ENCODE results near the gene PER1.
A peak's percentile ranks its signal among the peaks of the same experiment; 100 is the strongest.
"Not testable (repeated sequence)": the region's sequence is repeated elsewhere in the genome, so short reads cannot be mapped to it uniquely, and the experiment has no call there.

The PER1 gene

DNA sequence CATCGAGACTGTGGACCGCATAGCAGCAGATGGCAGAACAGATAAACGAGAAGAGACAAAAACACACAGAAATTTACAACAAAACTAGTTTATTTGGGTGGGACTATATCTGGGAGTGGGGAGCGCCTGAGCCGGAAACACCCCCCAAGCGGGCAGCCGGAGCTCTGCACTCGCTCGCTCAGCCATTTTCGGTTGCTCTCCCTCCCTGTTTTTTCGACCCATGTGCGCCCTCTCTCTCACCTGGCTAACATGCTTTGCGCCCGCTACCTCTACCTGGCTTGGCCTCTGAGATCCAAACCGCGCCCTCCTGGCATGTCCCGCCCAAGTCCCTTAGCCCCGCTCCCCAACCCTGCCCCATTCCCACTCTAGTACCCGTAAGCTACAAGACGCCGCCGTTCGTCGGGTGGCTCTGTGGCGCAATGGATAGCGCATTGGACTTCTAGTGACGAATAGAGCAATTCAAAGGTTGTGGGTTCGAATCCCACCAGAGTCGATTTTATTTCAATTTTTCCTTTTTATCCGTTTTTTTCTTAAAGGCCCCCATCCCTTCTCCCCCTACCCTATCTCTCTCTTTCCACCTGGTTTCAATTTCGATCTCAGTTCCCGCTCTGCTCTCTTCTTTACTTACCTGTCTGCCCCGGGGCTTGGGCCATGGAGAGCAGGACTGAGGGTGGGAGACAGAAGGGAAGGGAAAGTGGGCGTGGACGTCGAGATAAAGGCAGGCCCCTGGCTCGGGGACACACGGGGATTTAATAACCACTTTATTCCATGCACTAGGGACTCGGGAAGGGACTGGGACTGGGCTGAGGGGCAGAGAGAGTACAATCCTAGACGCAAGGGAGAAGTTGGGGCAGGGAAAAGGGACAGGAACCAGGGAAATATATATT is 31.4 kb downstream of the PER1 start:
- peak; percentile 74 to 87 for DNase-seq

GRCh38 chr17:8119581-8120519 is 32.4 kb downstream of the PER1 start:
- DNase-seq = peak; percentile 90 to 93

GRCh38 chr17:8118769-8119580 is 33.2 kb downstream of the PER1 start:
- peak; percentile 39 to 92 for DNase-seq

DNA sequence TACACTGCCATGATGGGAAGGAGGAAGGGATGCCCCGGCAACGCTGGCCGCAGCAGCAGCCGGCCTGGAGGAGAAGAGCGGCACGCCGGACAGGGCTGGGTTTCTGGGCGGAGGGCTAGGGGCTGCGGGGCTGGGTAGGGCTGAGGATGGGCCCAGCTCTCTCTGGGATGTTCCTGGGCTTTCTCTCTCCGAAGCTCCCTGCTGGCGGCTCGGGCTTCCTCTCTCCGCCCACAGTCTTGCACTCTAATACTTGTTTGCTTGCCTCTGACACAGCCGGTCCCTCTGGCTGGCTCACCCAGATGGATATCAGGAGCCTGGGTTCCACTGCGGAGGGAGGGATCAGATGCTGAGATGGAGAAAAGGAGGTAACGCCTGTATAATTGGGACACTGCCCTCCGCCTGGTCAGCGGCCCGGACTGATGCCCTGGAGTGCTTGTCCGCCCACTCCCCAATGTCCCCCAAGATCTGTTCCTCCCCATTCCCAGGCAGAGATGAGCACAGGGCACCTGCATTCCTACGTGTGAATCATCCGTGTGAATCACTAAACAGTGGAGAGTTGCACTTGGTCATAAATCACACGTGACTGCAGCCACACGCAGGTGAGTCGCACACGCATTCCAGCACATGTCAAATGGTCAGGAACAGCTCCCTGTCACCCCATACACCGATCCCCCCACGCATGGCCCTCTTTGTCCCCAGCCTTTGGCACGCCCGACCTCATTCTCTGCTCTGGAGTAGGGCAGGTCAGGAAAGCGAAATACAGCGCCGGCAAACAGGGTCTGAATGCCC is 34.0 kb downstream of the PER1 start, which contains the start of gene ALOXE3:
TSS of gene ALOXE3 (minus strand) at position 535 of the 789 bp plus-strand sequence. CDS start at position 11, 524 bp downstream.
- DNase-seq = peak in 1 of 2 experiments; percentile 65

- DNase-seq = no peak
These were observed 34.7 kb downstream of the PER1 start for GRCh38 chr17:8117367-8117979.

DNA sequence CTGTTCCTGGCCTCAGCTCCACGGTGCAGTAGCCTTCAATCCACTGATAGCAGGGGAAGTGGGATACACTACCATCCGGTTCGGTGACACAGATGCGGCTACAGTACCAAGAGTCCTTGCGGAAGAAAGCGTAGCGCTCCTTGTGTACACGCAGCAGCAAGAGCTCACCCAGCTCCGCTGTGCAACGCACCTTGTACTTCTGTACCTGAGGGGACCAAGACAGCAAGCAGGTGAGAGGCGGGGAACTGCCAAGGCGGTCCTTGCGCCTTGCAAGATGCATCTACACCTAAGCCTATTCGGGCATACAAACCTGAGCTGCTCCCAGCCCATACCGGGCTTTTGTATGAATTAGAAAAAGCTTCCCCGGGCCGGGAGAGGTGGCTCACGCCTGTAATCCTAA is 35.4 kb downstream of the PER1 start:
- DNase-seq = no peak

DNA sequence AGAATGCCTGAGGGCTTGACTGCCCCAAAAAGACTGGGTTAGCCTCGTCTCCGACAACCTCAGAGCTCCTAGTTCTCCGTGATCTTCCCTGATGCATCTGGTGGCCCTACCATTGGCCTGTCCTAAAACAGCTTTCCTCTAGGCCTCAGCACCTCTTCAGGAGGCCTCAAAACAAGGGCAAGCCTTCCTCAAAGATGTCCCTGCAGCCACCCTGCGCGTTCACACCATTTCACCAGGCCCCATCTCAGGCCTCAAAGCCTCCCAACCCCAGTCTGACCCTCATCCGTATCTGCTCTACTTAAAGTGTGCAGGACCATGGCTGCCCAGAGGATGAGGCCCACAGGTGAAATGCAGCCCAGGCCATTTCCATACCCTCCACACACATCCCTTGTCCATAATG is 41.3 kb downstream of the PER1 start:
- DNase-seq = no peak

DNA sequence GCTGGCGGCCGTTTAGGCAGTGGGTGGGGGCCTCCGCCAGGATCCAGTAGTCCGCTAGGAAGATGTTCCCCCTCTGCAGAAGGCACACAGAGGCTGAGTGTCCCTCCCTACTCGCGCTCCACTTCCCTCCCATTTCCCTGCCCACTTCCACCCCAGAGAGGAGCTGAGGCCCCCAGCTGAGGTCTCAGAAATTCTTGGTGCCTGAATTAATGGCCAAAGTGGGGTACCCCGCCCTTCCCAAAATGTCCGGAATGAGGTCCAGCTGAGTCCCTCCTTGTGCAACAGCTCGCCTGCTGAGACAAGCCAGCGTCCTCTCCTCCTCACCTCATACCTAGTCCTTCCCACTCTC is 41.8 kb downstream of the PER1 start:
- DNase-seq = no peak

- DNase-seq = no peak
These were observed 42.3 kb downstream of the PER1 start for GRCh38 chr17:8109661-8110455.

- no peak for DNase-seq
These were observed 43.1 kb downstream of the PER1 start for GRCh38 chr17:8108972-8109660.

- not testable (repeated sequence) for DNase-seq
These were observed 45.2 kb downstream of the PER1 start for GRCh38 chr17:8106980-8107379.

DNA sequence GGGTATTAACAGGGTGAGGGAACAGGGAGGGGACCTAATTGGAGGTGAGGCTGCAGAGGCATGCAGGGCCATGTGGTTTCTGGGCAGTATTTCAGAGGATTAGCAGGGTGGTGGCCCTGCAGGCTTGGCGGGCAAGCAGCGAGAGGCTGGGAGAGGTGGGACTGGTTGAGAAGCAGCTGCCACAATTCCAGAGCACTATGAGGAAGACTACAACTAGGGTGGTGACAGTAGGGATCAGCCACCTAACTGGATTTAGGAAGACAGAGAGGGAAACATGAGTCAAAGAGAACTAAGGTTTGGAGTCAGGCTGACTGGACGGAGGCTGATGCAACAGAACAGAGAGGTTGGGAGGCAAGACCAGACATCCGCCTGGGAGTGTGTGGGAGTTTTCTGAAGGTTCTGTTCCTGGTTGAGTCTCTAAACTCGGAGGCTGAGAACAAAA is 46.2 kb downstream of the PER1 start:
- DNase-seq = no peak

DNA sequence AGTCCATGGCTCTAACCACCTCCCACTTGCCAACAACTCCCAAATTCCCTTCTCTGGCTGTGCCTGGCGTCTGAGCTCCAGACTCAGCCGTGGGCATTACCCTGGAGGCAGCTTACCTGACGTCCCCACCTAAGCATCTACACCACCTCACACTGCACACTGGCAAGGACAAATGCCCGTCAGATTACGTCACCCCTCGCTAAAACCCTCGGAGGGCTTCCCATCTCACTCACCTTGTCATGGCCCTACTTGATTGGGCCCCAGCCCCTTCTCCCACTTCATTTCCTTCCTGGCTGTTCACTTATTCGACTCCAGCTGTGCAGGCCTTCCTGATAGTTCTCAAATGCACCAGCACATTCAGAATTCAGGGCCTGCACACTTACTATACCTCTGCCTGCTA is 47.3 kb downstream of the PER1 start:
- no peak for DNase-seq

- no peak for DNase-seq
These were observed 48.7 kb downstream of the PER1 start for GRCh38 chr17:8103549-8103948.

GRCh38 chr17:8101721-8102120 is 50.5 kb downstream of the PER1 start:
- no peak for DNase-seq

DNA sequence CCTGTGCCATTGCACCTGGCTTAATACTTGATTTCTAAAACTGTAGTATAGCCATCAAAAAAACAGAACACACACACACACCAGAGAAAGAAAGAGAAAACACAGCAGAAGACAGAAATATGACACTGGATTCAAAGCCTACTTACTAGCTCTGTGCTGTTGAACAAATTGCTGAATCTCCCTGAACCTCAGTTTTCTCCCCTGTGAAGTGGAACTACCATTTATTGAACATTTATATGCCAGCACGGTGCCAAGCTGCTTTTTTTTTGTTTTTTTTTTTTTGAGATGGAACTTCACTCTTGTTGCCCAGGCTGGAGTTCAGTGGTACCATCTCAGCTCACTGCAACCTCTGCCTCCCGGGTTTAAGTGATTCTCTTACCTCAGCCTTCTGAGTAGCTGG is 51.4 kb downstream of the PER1 start:
- DNase-seq = no peak

- DNase-seq = no peak
These were observed 52.1 kb downstream of the PER1 start for GRCh38 chr17:8100111-8100510.

- DNase-seq = no peak
These were observed 55.7 kb downstream of the PER1 start for GRCh38 chr17:8096541-8096940.

DNA sequence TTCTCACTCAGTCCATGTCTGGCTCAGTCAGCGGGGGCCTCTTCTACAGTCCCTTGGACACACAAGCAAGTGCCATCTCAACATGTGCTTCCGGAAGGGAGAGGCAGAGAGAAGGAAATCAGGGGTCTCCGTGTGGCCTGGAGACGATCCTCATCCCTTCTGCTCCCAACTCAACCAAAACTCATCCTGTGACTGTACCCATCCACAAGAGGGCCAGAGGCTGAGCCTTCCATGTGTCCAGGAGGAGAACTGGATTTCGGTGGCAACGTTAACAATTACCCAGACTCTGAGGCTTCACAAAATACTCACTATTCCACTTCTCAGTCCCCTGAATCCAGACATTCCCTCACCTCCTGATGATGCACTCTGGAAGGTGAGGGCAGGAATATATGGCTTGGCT is 56.8 kb downstream of the PER1 start:
- DNase-seq = no peak
